A549 (cell line): ENCODE results near the gene TMEM63C. TPM values are rescaled to one million over a fixed set of nuclear protein-coding genes. Genes with fewer than 3 reads are reported as not detected.

ENCODE experiments used
- ATAC-seq, 2 experiments: fragments of 200-7000 bp in 1 of 2; fragments of >200 bp in 1 of 2; cut with Nextera tagmentation in 1 of 2; cut with Tn5 transposase in 1 of 2; 3 replicates each; pipeline versions ENCODE4 v1.8.0 to v1.9.1; 2018 to 2020; ENCODE audit warnings: mild to moderate bottlenecking in 1 of 2, moderate library complexity in 1 of 2
- CTCF ChIA-PET: fragments of 300-600 bp; sonication (Branson Sonifier 250); formaldehyde crosslinking; extraction: SDS; loops from one replicate; lab custom pipeline; 2021; ENCODE audit warnings: antibody characterized with exemption, inconsistent platforms; lab: Yijun Ruan, JAX
- POLR2A ChIA-PET: fragments of 350-600 bp; formaldehyde crosslinking; extraction: SDS; loops from one replicate; lab custom pipeline; 2021; ENCODE audit warnings: antibody characterized with exemption, inconsistent platforms; lab: Yijun Ruan, JAX
- DNase-seq, 2 experiments: peaks; one replicate each; pipeline versions ENCODE4 v3.0.0 to v3.0.0-alpha.2; 2011 to 2016; ENCODE audit warnings: low read depth in 1 of 2, low spot score in 1 of 2
- FAIRE-seq: peaks from 2 replicates; lab custom pipeline; 2011; peaks lifted over from hg19 to GRCh38; lab: Jason Lieb, UNC
- H3K27ac ChIP-seq, 2 experiments: fragments of >200 bp; sonication (Bioruptor Twin); formaldehyde crosslinking; 3 replicates each; pipeline ENCODE4 v1.5.1; 2016 to 2017
- H3K4me1 ChIP-seq: fragments of >200 bp; sonication (Bioruptor Twin); formaldehyde crosslinking; 3 replicates; pipeline ENCODE4 v1.6.1; 2016
- H3K4me2 ChIP-seq: fragments of >200 bp; sonication (Bioruptor Twin); formaldehyde crosslinking; 3 replicates; pipeline ENCODE4 v1.6.1; 2016
- H3K4me3 ChIP-seq: fragments of >200 bp; sonication (Bioruptor Twin); formaldehyde crosslinking; 3 replicates; pipeline ENCODE4 v1.5.1; 2016
- H3K9me3 ChIP-seq: fragments of >200 bp; sonication (Bioruptor Twin); formaldehyde crosslinking; 3 replicates; pipeline ENCODE4 v1.6.1; 2016
- BCL3 ChIP-seq: fragments of >200 bp; sonication (Bioruptor Twin); formaldehyde crosslinking; IDR thresholded peaks from 3 replicates; pipeline ENCODE4 v1.6.1; 2016
- BHLHE40 ChIP-seq: IDR thresholded peaks from 2 replicates; pipeline ENCODE4 v1.6.1; 2012; ENCODE audit warnings: low read depth, low read length, inconsistent platforms
- CBX2 ChIP-seq: fragments of 200-600 bp; sonication (generic); IDR thresholded peaks from 2 replicates; pipeline ENCODE4 v1.6.1; 2016; ENCODE audit warnings: low read depth, mild to moderate bottlenecking, borderline replicate concordance
- CBX8 ChIP-seq: fragments of 200-600 bp; sonication (generic); IDR thresholded peaks from 2 replicates; pipeline ENCODE4 v1.6.1; 2016
- CEBPB ChIP-seq, 2 experiments: fragments of >200 bp in 1 of 2; sonication (Bioruptor Twin) in 1 of 2; formaldehyde crosslinking in 1 of 2; IDR thresholded peaks; 2 replicates each; pipeline ENCODE4 v1.6.1; 2012 to 2016
- EHMT2 ChIP-seq: fragments of 200-600 bp; sonication (generic); IDR thresholded peaks from 2 replicates; pipeline ENCODE4 v1.6.1; 2016; ENCODE audit warnings: antibody characterized with exemption, low read depth, mild to moderate bottlenecking, moderate library complexity
- FOXS1 ChIP-seq: fragments of 250-450 bp; sonication (Bioruptor Pico); IDR thresholded peaks from 2 replicates; pipeline ENCODE4 v1.5.0; 2020; ENCODE audit warnings: mild to moderate bottlenecking, moderate library complexity
- HOXA7 ChIP-seq: fragments of 250-450 bp; sonication (Bioruptor Pico); IDR thresholded peaks from 2 replicates; pipeline ENCODE4 v1.5.0; 2020; ENCODE audit warnings: mild to moderate bottlenecking, moderate library complexity
- HOXB13 ChIP-seq: fragments of 250-450 bp; sonication (Bioruptor Pico); IDR thresholded peaks from 2 replicates; pipeline ENCODE4 v1.5.0; 2020; ENCODE audit warnings: low read depth, mild to moderate bottlenecking, moderate library complexity
- JUN ChIP-seq, 2 experiments: fragments of >200 bp; sonication (Bioruptor Twin); formaldehyde crosslinking; IDR thresholded peaks; 2 replicates in 1 of 2; 3 replicates in 1 of 2; pipeline ENCODE4 v1.6.1; 2016 to 2017
- KDM5A ChIP-seq: fragments of 200-600 bp; sonication (generic); IDR thresholded peaks from 2 replicates; pipeline ENCODE4 v1.6.1; 2016; ENCODE audit warnings: antibody characterized with exemption, mild to moderate bottlenecking
- MAFK ChIP-seq: fragments of 450-650 bp; IDR thresholded peaks from 2 replicates; pipeline ENCODE4 v1.6.1; 2014; ENCODE audit not compliant: partially characterized antibody
- MYC ChIP-seq: IDR thresholded peaks from 2 replicates; pipeline ENCODE4 v1.6.1; 2012; ENCODE audit warnings: mild to moderate bottlenecking, inconsistent platforms, low read length, improper control_type of control experiment, borderline replicate concordance
- PBX3 ChIP-seq: IDR thresholded peaks from 2 replicates; pipeline ENCODE4 v1.6.1; 2012
- PHF8 ChIP-seq: fragments of 200-600 bp; sonication (generic); IDR thresholded peaks from 2 replicates; pipeline ENCODE4 v1.6.1; 2016; ENCODE audit warnings: low read depth, mild to moderate bottlenecking, antibody characterized with exemption, moderate library complexity, borderline replicate concordance
- POLR2A ChIP-seq: IDR thresholded peaks from 2 replicates; pipeline ENCODE4 v1.6.1; 2012; ENCODE audit warnings: mild to moderate bottlenecking, low read length
- RAD21 ChIP-seq, 2 experiments: fragments of >200 bp in 1 of 2; sonication (Bioruptor Twin) in 1 of 2; formaldehyde crosslinking in 1 of 2; IDR thresholded peaks in 1 of 2; conservative IDR thresholded peaks in 1 of 2; 2 replicates in 1 of 2; 3 replicates in 1 of 2; pipeline ENCODE4 v1.6.1; 2012 to 2018; ENCODE audit warnings: inconsistent platforms in 1 of 2
- RFX5 ChIP-seq: fragments of 450-650 bp; IDR thresholded peaks from 2 replicates; pipeline ENCODE4 v1.7.1; 2014; ENCODE audit warnings: antibody characterized with exemption, mild to moderate bottlenecking, moderate library complexity
- RNF2 ChIP-seq: fragments of 200-600 bp; sonication (generic); IDR thresholded peaks from 2 replicates; pipeline ENCODE4 v1.6.1; 2016; ENCODE audit warnings: low read depth, mild to moderate bottlenecking, antibody characterized with exemption, moderate library complexity, borderline replicate concordance
- SMC3 ChIP-seq: fragments of >200 bp; sonication (Bioruptor Twin); formaldehyde crosslinking; IDR thresholded peaks from 3 replicates; pipeline ENCODE4 v1.6.1; 2018; ENCODE audit warnings: inconsistent platforms
- SREBF2 ChIP-seq: fragments of 450-650 bp; IDR thresholded peaks from 2 replicates; pipeline ENCODE4 v1.6.1; 2014; ENCODE audit warnings: mild to moderate bottlenecking, moderate library complexity
- TFCP2L1 ChIP-seq: fragments of 250-450 bp; sonication (Bioruptor Pico); IDR thresholded peaks from 2 replicates; pipeline ENCODE4 v1.5.0; 2021; ENCODE audit warnings: mild to moderate bottlenecking
- ZC3H11A ChIP-seq: fragments of 450-650 bp; IDR thresholded peaks from 2 replicates; pipeline ENCODE4 v1.6.1; 2014; ENCODE audit warnings: antibody characterized with exemption, mild to moderate bottlenecking
- ZFP36 ChIP-seq: fragments of 450-650 bp; IDR thresholded peaks from 2 replicates; pipeline ENCODE4 v1.6.1; 2014; ENCODE audit warnings: borderline replicate concordance; ENCODE audit not compliant: partially characterized antibody
- WGBS: methylation state at CpG from one replicate; pipeline ENCODE4 v1.1.6; 2017; ENCODE audit errors: missing lambda C conversion rate; 5-methylcytosine and 5-hydroxymethylcytosine counted together
- polyA plus RNA-seq, 4 experiments: library from polyadenylated mRNA; depleted of rRNA in 3 of 4; stranded (reverse); fragments of >200 nt; fragmentation: RNase III in 1 of 4; extraction: RNeasy Plus Mini Kit Qiagen cat#74134 plus additional on column Dnase treatment in 1 of 4; gene quantifications; 2 replicates in 3 of 4; 3 replicates in 1 of 4; pipeline ENCODE4 v1.2.3, GENCODE V29; 2011 to 2017
- TF ChIP-seq, protein P1 (sequence below): fragments of 150-350 bp; IDR thresholded peaks from 2 replicates; pipeline ENCODE4 v1.6.1; 2014; ENCODE audit warnings: low read depth, mild to moderate bottlenecking, low read length
- TF ChIP-seq, protein P2 (sequence below): IDR thresholded peaks from 2 replicates; pipeline ENCODE4 v1.6.1; 2012
- TF ChIP-seq, protein P3 (sequence below): fragments of 250-450 bp; sonication (Bioruptor Pico); IDR thresholded peaks from 2 replicates; pipeline ENCODE4 v1.5.0; 2021; ENCODE audit warnings: mild to moderate bottlenecking, moderate library complexity, borderline replicate concordance

The TMEM63C gene
- polyA plus RNA-seq, 2 of the 4 experiments (the other 2 are of a cell fraction) = 0.43 to 0.57 TPM

DNA sequence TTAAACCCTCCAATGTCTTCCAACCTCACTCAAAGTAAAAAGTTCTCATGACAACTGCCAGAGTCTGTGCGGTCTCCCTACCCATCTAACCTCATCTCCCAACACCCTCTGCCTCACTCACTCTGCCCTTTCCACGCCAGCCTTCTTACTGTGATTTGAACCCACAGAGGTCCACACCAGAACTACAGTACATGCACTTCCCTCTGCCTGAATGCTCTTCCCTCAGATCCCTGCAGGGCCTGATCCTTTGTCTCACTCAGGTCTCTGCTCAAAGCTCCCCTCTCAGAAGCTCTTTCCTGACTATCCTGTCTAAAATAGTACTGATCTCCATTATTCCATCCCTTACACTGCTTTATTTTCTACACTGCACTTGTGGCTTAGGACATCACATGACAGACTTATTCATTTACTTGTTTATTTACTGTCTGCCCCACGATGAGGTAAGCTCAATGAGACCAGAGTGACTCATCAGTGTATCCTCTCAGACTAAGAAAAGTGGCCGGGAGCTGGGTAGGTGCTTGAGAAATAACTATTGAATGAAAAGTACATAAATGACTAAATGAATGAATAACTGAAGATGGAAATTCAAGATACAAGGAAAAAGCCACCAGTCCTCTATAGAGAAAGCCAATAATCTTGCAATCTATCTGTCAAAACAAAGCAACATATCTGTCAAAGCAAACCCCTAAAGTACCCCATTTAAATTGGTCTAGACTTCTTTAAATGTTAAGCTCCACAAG, 122.0 kb downstream of the TMEM63C start (continued):
- TF ChIP-seq FOXS1 (CRISPR knock-in tag) = peak; percentile 35; the same call in 1 of the 2 replicates
- TF ChIP-seq TFCP2L1 = no peak
- TF ChIP-seq PBX3 = 0 out of 2 replicates have a peak, but pooled peaks have one; percentile 47
- no peak for TF ChIP-seq MYC
- peak; percentile 23; the same call in 1 of the 3 replicates for TF ChIP-seq SMC3
- TF ChIP-seq CBX8 = no peak
- peak; percentile 79 to 95 for TF ChIP-seq CEBPB (IDR thresholded peaks at IDR 0.05)
- no peak for TF ChIP-seq PHF8
- TF ChIP-seq, all 56 proteins: peak for 15

GRCh38 chr14:77305696-77306095, 124.1 kb downstream of the TMEM63C start:
- CTCF ChIA-PET = interaction anchor here (0.6 to 19.2 kb wide), 4 partner anchors 7 to 208 kb away, joined by 3 to 622 read pairs (median 6); no protein-coding TSS in a partner anchor
- FAIRE-seq (no peak), DNase-seq (no peak), ATAC-seq (no peak)
- peak overlapping the region; percentile 78; a peak in 5 of 6 replicates for H3K27ac ChIP-seq
- TF ChIP-seq ZFP36 = no peak
- TF ChIP-seq BHLHE40 = no peak
- no peak for TF ChIP-seq ZC3H11A
- TF ChIP-seq CBX8 = no peak
- no peak for TF ChIP-seq KDM5A
- TF ChIP-seq JUN (IDR thresholded peaks at IDR 0.05) = no peak
- no peak for TF ChIP-seq RNF2
- TF ChIP-seq FOXS1 (CRISPR knock-in tag) = no peak
- TF ChIP-seq, protein P1, sequence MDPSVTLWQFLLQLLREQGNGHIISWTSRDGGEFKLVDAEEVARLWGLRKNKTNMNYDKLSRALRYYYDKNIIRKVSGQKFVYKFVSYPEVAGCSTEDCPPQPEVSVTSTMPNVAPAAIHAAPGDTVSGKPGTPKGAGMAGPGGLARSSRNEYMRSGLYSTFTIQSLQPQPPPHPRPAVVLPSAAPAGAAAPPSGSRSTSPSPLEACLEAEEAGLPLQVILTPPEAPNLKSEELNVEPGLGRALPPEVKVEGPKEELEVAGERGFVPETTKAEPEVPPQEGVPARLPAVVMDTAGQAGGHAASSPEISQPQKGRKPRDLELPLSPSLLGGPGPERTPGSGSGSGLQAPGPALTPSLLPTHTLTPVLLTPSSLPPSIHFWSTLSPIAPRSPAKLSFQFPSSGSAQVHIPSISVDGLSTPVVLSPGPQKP = no peak
- no peak for TF ChIP-seq HOXA7 (CRISPR knock-in tag)
- no peak for TF ChIP-seq EHMT2
- TF ChIP-seq CBX2 = no peak
- TF ChIP-seq, protein P2, sequence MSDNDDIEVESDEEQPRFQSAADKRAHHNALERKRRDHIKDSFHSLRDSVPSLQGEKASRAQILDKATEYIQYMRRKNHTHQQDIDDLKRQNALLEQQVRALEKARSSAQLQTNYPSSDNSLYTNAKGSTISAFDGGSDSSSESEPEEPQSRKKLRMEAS = no peak
- 91% methylated on average over 4 of the region's 4 CpGs for WGBS
- no peak overlapping the region for H3K4me3 ChIP-seq
- H3K4me1 ChIP-seq = peaks cover 70% of the 10 kb centered on the region
- POLR2A ChIA-PET = interaction anchor here (4.2 kb wide), 1 partner anchor 15 kb away, joined by 45 read pairs; the partner anchor contains the start of genes GSTZ1 and POMT2
- no peak overlapping the region; the same call in 2 of the 3 replicates for H3K4me2 ChIP-seq
- H3K9me3 ChIP-seq = no peaks in the 10 kb centered on the region

GRCh38 chr14:77306416-77306815, 124.8 kb downstream of the TMEM63C start:
- ChIA-PET POLR2A (interaction anchor here (1.7 kb wide), 1 partner anchor 15 kb away, joined by 10 read pairs; the partner anchor contains the start of genes GSTZ1 and POMT2), CTCF (interaction anchor here (0.9 to 19.2 kb wide), 5 partner anchors 6 to 433 kb away, joined by 3 to 622 read pairs (median 4); no protein-coding TSS in a partner anchor)
- no peak for ATAC-seq
- 91% methylated on average over 3 of the region's 3 CpGs for WGBS
- H3K4me1 ChIP-seq = peaks cover 68% of the 10 kb centered on the region
- no peaks in the 10 kb centered on the region for H3K9me3 ChIP-seq
- DNase-seq = no peak
- H3K4me2 ChIP-seq = peak overlapping the region; percentile 55
- no peak overlapping the region for H3K4me3 ChIP-seq
- H3K27ac ChIP-seq = peak overlapping the region; percentile 78
- FAIRE-seq = no peak
- TF ChIP-seq, protein P3, sequence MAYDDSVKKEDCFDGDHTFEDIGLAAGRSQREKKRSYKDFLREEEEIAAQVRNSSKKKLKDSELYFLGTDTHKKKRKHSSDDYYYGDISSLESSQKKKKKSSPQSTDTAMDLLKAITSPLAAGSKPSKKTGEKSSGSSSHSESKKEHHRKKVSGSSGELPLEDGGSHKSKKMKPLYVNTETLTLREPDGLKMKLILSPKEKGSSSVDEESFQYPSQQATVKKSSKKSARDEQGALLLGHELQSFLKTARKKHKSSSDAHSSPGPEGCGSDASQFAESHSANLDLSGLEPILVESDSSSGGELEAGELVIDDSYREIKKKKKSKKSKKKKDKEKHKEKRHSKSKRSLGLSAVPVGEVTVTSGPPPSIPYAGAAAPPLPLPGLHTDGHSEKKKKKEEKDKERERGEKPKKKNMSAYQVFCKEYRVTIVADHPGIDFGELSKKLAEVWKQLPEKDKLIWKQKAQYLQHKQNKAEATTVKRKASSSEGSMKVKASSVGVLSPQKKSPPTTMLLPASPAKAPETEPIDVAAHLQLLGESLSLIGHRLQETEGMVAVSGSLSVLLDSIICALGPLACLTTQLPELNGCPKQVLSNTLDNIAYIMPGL (CRISPR knock-in tag) = no peak
- no peak for TF ChIP-seq BCL3
- no peak for TF ChIP-seq POLR2A
- TF ChIP-seq RFX5 = no peak
- no peak for TF ChIP-seq RAD21 (conservative IDR thresholded peaks at IDR 0.05 in 1 of 2, IDR thresholded peaks at IDR 0.05 in 1 of 2)
- no peak for TF ChIP-seq TFCP2L1
- no peak for TF ChIP-seq MAFK
- TF ChIP-seq HOXB13 (CRISPR knock-in tag) = no peak
- no peak for TF ChIP-seq PBX3
- no peak for TF ChIP-seq CBX8
- TF ChIP-seq SREBF2 = no peak
